Omental fat pad (tissue), 4 donors: ENCODE data around the gene MAP3K8. TPM values are rescaled to one million over a fixed set of nuclear protein-coding genes. Genes with fewer than 3 reads are reported as not detected.

ENCODE experiments used
- ATAC-seq: fragments of 150-250 bp; one replicate; pipeline ENCODE4 v1.9.1; 2016; ENCODE audit warnings: mild to moderate bottlenecking, moderate library complexity; ENCODE audit not compliant: low FRiP score
- DNase-seq: peaks from one replicate; pipeline ENCODE4 v3.0.0-alpha.2; 2019; ENCODE audit warnings: low spot score
- CTCF ChIP-seq, 3 donors: fragments of 450-650 bp; IDR thresholded peaks; one replicate each; pipeline ENCODE4 v1.5.1; 2016 to 2017; ENCODE audit warnings: antibody characterized with exemption in 3 of 3, mild to moderate bottlenecking in 3 of 3, moderate library complexity in 2 of 3
- total RNA-seq, 4 donors: library from RNA; depleted of rRNA; stranded (reverse); fragments of >200 nt; gene quantifications; one replicate each; pipeline ENCODE4 v1.1.0, GENCODE V29; 2016

Gene MAP3K8
- total RNA-seq, 4 donors from 2014 or later: 52.3 to 113 (median 78.9) TPM

GRCh38 chr10:30447125-30447799 is 13.3 kb downstream of the MAP3K8 start:
- peak; percentile 46 for ATAC-seq
- no peak for DNase-seq
- TF ChIP-seq CTCF (IDR thresholded peaks at IDR 0.05): no peak

DNA sequence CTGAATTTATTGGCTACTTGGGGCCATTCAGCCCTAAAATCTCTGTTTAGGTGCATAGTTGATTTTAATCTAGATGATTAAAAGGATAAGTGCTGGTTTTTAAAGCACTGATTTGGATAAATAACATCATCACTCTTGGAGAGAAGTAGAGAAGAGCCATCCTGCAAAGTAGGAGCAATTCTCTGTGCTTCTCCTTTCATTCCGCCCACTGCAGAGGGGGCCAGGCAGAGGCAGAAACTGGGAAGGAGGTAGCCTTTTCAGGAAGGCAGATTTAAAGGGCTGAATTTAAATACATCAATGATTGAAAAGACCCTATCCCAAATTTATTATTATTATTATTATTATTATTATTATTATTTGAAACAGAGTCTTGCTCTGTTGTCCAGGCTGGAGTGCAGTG is 14.1 kb downstream of the MAP3K8 start:
- no peak for TF ChIP-seq CTCF (IDR thresholded peaks at IDR 0.05)
- DNase-seq (no peak), ATAC-seq (no peak)

- ATAC-seq: no peak
- TF ChIP-seq CTCF (IDR thresholded peaks at IDR 0.05): no peak
These were observed 20.0 kb downstream of the MAP3K8 start for GRCh38 chr10:30453764-30454527.

DNA sequence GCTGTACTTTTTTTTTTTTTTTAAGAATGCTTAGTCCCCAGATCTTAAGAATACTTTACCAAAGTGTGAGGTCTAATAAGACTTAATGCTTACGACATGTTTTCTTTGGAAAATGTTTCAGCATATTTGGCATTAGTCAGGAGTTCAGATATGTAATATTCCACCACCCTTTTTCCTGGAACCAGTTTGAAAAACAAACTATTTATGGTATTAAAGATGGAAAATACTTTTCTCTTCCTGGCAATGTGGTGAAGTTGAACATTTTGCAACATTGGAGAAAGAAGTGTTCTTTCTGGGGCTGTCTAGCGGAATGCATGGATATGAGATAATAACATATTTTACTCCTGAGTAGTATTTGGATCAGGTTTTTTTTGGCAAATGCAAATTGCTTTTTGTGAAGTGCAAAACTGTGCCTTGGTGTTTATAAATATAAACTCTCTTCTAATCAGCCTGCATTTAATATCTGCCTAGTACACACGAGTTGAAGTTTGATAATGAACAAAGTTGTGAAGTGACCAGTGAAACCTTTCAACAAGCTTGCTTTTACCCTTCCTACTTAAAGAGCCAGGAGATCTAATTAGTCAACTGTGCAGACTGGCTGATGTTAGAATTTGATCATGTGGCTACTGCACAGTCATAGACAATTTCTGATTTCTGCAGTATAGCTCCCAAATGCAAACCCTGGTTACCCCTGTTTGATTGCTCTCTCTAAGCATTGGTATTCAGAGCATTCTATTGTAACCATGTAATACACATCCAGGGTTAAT is 20.9 kb downstream of the MAP3K8 start:
- ATAC-seq (peak; percentile 85), DNase-seq (no peak)
- TF ChIP-seq CTCF (IDR thresholded peaks at IDR 0.05): no peak

More at GRCh38 chr10:30453764-30454527, 20.0 kb downstream of the MAP3K8 start:
- DNase-seq: no peak

DNA sequence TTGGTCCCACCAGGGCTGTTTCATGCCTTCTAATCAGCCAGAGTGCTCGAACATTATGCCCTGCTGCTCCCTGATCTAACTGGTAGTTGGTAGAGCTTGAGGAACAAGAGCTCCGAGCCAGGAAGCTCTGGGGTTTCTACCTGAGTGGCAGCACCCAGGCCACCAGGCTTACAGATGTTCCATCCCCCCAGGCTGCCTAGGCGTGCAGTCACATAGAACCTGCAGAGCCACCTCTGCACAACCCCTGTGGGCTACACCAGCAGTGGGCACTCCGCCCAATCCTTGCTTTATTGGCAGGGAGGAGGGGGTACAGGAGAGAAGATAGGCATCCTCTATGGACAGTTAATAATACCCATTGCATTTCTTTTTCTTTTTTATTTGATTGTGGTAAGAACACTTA is 21.8 kb downstream of the MAP3K8 start:
- no peak for DNase-seq
- ATAC-seq: no peak
- no peak for TF ChIP-seq CTCF (IDR thresholded peaks at IDR 0.05)

GRCh38 chr10:30456266-30456665 is 22.3 kb downstream of the MAP3K8 start:
- no peak for DNase-seq
- no peak for TF ChIP-seq CTCF (IDR thresholded peaks at IDR 0.05)
- no peak for ATAC-seq
